ENCODE measurements around the gene SIRT7. TPM values are rescaled to one million over a fixed set of nuclear protein-coding genes. Genes with fewer than 3 reads are reported as not detected.

Gene SIRT7
- polyA plus RNA-seq, 1 donor, result 25.2 TPM

DNA sequence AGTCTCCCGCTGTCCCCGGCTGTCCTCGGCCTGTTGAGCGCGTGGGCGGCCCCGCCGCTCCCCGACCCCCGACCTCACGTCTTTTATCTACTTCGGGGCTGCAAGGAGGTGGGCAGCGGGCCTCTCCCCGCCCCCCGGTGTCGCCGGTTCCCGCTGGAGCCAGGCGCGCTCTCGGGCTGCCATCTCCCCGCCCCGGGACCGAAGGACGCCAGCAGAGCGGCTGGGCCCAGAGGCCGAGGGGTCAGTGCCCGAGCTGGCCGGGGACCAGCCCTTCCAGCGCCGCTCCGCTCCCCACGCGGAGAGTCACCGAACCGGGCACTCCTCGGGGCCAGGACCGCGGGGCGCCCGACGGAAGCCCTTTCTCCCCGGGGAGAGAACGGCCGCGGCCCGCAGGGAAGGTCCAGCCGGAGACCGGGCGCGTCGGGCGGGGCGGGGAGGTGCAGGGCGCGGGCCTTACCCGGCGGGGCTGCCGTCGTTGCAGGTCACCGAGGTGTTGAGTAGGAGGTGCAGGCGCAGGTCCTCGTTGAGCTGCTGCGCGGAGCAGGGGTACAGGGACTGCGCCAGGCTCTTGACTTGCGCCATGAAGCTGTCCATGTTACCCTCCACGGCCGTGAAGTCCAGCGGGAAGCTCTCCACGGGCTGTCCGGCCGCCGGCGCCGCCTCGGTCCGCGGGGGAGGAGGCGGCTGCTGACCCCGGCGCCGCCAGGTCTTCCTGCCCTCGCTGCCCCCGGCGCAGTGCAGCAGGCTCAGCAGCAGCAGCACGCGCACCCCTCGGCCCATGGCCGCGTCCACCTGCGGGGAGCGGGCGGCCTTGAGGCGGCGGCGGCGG lies 42.4 kb upstream of the SIRT7 start:
- H3K27ac ChIP-seq (ENCODE audit: low read length), result no peak overlapping the region
- H3K4me1 ChIP-seq (ENCODE audit: control insufficient read depth, insufficient read depth, low read length), result peaks cover 5% of the 10 kb centered on the region
- peak overlapping the region; percentile 21 for H3K4me3 ChIP-seq (ENCODE audit: low read length)
- no peaks in the 10 kb centered on the region for H3K36me3 ChIP-seq (ENCODE audit: control insufficient read depth, insufficient read depth, low read length)
- H3K27me3 ChIP-seq (ENCODE audit: control insufficient read depth, insufficient read depth, low read length), result peaks cover 67% of the 10 kb centered on the region
- H3K9me3 ChIP-seq (ENCODE audit: control insufficient read depth, low read depth, low read length), result peaks cover 8% of the 10 kb centered on the region
- no CpG with 5 or more reads among the region's 98 CpGs for whole genome bisulfite sequencing (ENCODE audit: insufficient coverage, low lambda C conversion rate)
- no peak for DNase-seq

DNA sequence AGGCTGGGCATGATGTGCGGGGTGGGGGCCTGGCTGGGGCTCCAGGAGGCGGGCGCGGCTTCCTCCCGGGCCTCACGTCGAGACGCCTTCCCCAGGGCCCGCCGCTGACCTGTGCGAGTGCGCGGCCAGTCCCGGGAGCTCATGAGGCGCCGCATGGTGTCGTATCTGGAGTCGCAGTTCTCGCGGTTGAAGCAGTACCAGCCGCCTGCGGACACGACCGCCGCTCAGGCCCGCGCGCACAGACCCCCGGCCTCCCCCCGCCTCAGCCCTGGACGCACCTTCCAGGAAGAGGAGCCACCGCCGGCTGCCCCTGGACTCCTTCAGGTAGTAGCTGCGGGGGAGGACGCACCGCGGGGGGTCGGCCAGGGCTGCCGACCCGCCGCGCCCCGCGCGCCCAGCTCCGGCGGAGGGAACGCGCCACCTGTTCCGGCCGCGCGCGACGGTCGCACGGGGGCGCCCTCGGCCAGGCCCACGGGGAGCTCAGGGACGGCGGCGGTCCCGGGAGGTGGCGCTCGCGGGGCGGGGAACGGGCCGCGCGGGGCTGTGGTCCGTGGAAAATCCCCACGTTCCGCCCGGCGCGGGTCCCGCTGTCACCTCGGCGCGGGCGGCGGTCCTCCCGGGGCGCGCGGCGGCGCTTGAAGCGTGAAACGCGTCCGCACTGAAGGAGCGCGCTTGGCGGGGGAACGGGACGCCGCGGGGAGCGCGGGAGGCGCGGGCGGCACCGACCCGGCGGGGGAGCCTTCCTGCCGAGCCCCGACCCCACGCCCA lies 41.6 kb upstream of the SIRT7 start:
- H3K9me3 ChIP-seq (ENCODE audit: control insufficient read depth, low read depth, low read length), result peaks cover 8% of the 10 kb centered on the region
- no CpG with 5 or more reads among the region's 112 CpGs for WGBS (ENCODE audit: insufficient coverage, low lambda C conversion rate)
- H3K4me1 ChIP-seq (ENCODE audit: control insufficient read depth, insufficient read depth, low read length), result peaks cover 5% of the 10 kb centered on the region
- DNase-seq, result peak in 1 of 2 donors; percentile 52
- H3K27ac ChIP-seq (ENCODE audit: low read length), result no peak overlapping the region
- no peaks in the 10 kb centered on the region for H3K36me3 ChIP-seq (ENCODE audit: control insufficient read depth, insufficient read depth, low read length)
- peak overlapping the region; percentile 24 for H3K4me3 ChIP-seq (ENCODE audit: low read length)
- peaks cover 62% of the 10 kb centered on the region for H3K27me3 ChIP-seq (ENCODE audit: control insufficient read depth, insufficient read depth, low read length)

DNA sequence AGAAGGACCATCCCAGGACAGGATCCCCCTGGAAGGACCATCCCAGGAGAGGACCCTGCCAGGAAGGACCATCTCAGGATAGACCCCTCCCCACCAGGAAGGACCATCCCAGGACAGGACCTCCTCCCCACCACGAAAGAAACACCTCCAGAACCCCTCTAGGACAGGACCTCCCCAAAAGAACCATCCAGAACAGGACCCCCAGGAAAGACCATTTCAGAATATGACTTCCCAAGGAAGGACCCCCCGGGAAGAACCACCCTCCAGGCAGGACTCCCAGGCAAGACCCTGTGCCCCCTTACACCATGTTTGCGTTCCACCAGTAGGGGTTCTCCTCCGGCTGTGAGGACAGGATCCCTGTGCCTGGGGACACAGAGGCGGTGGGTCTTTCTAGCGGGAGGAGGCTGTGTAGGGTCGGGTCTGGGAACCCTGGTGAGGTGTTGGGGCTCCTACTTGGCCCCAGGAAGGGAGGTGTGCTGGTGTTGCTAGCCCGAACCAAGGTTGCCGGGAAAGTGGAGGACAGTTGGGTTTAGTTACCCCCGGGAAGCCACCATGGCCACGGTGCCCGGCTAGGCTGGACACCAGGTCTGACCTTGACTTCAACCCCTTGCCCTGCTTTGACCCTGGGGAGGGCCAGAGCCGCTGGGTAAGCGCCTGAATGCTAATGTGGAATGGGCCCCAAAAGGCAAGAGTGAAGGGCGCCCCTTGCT lies 40.8 kb upstream of the SIRT7 start:
- H3K4me3 ChIP-seq (ENCODE audit: low read length), result no peak overlapping the region
- H3K4me1 ChIP-seq (ENCODE audit: control insufficient read depth, insufficient read depth, low read length), result peaks cover 5% of the 10 kb centered on the region
- WGBS (ENCODE audit: insufficient coverage, low lambda C conversion rate), result no CpG with 5 or more reads among the region's 15 CpGs
- H3K27ac ChIP-seq (ENCODE audit: low read length), result no peak overlapping the region
- DNase-seq, result no peak
- H3K27me3 ChIP-seq (ENCODE audit: control insufficient read depth, insufficient read depth, low read length), result peaks cover 54% of the 10 kb centered on the region
- peaks cover 8% of the 10 kb centered on the region for H3K9me3 ChIP-seq (ENCODE audit: control insufficient read depth, low read depth, low read length)
- H3K36me3 ChIP-seq (ENCODE audit: control insufficient read depth, insufficient read depth, low read length), result no peaks in the 10 kb centered on the region

DNA sequence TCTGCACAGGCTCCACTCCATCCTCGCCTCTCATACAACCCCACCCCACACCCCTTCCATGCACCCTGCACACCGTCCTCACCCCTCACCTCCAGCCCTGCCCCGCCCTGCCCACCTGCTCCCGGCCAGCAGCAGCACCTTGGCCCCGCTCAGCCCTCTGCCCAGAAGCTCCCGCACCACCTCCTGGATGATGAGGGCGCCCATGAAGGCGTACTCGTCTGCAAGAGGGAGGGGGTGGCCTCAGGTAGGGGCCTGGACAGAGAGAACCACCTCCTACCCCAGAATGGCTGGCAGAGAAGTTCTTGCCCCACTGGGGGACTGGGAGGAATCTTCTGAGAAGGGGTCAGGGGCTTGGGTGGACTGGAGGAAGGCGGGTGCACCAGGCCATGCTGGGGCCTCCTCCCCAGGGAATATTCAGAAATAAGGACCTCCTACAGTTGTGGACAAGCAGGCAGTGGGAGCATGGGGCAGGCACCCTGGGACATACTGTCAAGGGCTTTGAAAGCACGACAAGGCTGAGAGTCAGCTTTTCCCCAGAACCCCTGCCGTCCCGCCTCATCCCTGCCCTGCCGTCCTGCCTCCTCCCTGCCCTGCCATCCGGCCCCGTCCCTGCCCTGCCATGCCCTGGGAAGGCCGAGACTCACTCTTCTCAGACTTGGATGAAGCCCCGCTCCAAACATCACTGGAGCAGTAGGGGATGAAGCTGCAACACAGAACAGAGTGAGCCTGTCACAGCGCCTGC lies 39.9 kb upstream of the SIRT7 start:
- DNase-seq, result no peak
- Histone ChIP-seq H3K36me3 (ENCODE audit: control insufficient read depth, insufficient read depth, low read length) (no peaks in the 10 kb centered on the region), H3K9me3 (ENCODE audit: control insufficient read depth, low read depth, low read length) (peaks cover 8% of the 10 kb centered on the region), H3K4me3 (ENCODE audit: low read length) (no peak overlapping the region), H3K27me3 (ENCODE audit: control insufficient read depth, insufficient read depth, low read length) (peaks cover 48% of the 10 kb centered on the region), H3K27ac (ENCODE audit: low read length) (no peak overlapping the region), H3K4me1 (ENCODE audit: control insufficient read depth, insufficient read depth, low read length) (peaks cover 5% of the 10 kb centered on the region)
- no CpG with 5 or more reads among the region's 19 CpGs for WGBS (ENCODE audit: insufficient coverage, low lambda C conversion rate)

DNA sequence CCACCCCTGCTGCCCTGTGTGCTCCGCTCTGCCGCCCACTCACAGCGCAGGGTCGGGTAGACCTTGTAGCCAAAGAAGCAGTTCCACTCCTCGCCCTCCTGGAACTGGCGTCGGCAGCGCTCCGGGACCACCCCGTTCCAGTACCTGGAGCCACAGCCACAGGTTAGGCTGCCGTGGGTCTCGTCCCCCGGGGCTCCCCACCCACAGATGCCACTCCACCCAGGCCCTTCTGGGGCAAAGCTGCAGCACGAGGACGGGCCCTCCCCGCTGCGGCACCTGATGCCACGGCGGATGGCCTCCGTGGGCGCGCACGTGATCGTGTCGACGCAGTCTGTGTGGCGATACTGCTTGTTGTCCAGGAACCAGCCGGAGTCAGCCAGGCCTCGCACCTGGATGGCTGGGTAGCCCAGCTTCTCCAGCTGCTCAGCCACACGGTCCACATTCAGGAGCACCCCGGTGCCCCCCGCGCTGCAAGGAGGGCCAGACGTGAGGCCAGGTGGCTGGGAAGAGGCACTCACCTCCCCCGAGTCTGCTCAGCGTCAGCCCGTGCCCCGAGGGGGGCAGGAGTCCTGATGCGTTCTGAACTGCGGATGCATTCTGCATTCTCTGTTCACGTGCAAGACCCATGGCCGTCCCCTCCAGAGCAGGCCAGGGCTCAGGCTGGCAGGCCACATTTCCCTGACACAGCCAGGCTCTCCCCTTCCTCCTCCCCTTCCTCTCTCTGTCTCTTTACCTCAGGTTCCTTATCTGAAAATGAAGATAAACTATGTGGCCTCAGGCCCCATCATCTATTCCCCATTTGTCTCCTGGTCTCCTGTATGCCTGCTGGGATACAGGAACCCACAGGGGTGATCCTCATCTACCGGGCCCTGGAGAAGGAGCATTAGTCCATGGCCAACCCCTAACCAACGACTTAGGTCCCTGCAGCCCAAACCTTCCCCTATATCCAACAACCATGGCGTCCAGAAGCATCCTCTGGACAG lies 38.9 kb upstream of the SIRT7 start:
- Histone ChIP-seq H3K4me3 (ENCODE audit: low read length) (no peak overlapping the region), H3K27ac (ENCODE audit: low read length) (no peak overlapping the region), H3K27me3 (ENCODE audit: control insufficient read depth, insufficient read depth, low read length) (peaks cover 40% of the 10 kb centered on the region), H3K36me3 (ENCODE audit: control insufficient read depth, insufficient read depth, low read length) (no peaks in the 10 kb centered on the region), H3K4me1 (ENCODE audit: control insufficient read depth, insufficient read depth, low read length) (peaks cover 5% of the 10 kb centered on the region), H3K9me3 (ENCODE audit: control insufficient read depth, low read depth, low read length) (peaks cover 6% of the 10 kb centered on the region)
- DNase-seq, result no peak
- no CpG with 5 or more reads among the region's 45 CpGs for WGBS (ENCODE audit: insufficient coverage, low lambda C conversion rate)

DNA sequence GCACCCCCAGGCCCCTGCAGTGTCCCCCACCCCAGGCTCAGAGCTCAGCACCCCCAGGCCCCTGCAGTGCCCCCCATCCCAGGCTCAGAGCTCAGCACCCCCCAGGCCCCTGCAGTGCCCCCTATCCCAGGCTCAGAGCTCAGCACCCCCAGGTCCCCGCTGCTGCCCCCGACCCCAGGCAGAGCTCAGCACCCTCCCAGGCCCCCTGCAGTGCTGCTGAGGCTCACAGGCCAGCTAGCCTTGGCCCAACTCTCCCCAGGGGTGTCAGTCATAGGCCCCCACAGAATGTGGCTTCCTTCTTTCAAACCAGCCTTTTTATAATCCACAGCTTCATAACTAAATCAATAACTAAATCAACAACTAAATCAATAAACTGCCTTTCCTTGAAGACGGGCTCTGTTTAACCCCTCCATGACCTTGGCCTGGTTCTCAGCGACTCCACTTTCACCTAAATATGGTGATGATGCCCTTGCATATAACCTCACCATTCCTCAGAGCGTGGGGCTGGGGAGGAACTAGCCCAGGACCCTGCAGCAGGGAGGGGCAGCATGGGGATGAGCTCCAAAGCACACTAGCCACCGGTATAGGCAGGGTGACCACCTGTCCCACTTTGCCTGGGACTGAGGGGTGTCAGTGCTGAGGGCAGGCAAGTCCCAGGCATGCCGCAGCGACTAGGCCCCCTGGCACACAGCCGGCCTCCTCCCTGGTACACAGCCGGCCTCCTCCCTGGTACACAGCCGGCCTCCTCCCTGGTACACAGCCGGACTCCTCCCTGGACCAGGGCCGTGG lies 38.0 kb upstream of the SIRT7 start:
- Histone ChIP-seq H3K9me3 (ENCODE audit: control insufficient read depth, low read depth, low read length) (peaks cover 6% of the 10 kb centered on the region), H3K27me3 (ENCODE audit: control insufficient read depth, insufficient read depth, low read length) (peaks cover 35% of the 10 kb centered on the region), H3K36me3 (ENCODE audit: control insufficient read depth, insufficient read depth, low read length) (no peaks in the 10 kb centered on the region), H3K27ac (ENCODE audit: low read length) (no peak overlapping the region), H3K4me1 (ENCODE audit: control insufficient read depth, insufficient read depth, low read length) (peaks cover 5% of the 10 kb centered on the region), H3K4me3 (ENCODE audit: low read length) (no peak overlapping the region)
- no CpG with 5 or more reads among the region's 13 CpGs for WGBS (ENCODE audit: insufficient coverage, low lambda C conversion rate)
- no peak for DNase-seq

DNA sequence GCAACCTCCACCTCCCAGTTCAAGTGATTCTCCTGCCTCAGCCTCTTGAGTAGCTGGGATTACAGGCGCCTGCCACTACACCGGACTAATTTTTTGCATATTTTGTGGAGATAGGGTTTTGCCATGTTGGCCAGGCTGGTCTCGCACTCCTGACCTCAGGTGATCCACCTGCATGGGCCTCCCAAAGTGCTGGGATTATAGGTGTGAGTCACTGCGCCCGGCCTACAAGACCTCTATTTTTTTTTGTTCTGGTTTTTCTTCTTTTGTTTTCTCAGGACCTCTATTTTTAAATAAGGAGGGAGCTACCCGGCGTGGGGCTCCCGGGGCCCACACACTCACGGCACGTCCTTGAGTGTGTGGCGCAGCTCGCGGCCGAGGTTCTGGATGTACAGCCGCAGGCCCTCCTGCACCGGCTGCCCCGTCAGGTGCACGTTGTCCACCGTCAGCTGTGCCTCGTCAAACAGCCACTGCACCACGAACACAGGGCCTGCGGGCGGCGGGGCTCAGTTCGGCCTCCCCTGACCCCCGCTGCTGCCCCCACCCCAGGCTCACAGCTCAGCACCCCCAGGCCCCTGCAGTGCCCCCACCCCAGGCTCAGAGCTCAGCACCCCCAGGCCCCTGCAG lies 37.2 kb upstream of the SIRT7 start:
- Histone ChIP-seq H3K27ac (ENCODE audit: low read length) (no peak overlapping the region), H3K4me3 (ENCODE audit: low read length) (no peak overlapping the region), H3K36me3 (ENCODE audit: control insufficient read depth, insufficient read depth, low read length) (no peaks in the 10 kb centered on the region), H3K27me3 (ENCODE audit: control insufficient read depth, insufficient read depth, low read length) (peaks cover 31% of the 10 kb centered on the region), H3K9me3 (ENCODE audit: control insufficient read depth, low read depth, low read length) (peaks cover 6% of the 10 kb centered on the region), H3K4me1 (ENCODE audit: control insufficient read depth, insufficient read depth, low read length) (peaks cover 5% of the 10 kb centered on the region)
- no peak for DNase-seq
- no CpG with 5 or more reads among the region's 26 CpGs for WGBS (ENCODE audit: insufficient coverage, low lambda C conversion rate)

DNA sequence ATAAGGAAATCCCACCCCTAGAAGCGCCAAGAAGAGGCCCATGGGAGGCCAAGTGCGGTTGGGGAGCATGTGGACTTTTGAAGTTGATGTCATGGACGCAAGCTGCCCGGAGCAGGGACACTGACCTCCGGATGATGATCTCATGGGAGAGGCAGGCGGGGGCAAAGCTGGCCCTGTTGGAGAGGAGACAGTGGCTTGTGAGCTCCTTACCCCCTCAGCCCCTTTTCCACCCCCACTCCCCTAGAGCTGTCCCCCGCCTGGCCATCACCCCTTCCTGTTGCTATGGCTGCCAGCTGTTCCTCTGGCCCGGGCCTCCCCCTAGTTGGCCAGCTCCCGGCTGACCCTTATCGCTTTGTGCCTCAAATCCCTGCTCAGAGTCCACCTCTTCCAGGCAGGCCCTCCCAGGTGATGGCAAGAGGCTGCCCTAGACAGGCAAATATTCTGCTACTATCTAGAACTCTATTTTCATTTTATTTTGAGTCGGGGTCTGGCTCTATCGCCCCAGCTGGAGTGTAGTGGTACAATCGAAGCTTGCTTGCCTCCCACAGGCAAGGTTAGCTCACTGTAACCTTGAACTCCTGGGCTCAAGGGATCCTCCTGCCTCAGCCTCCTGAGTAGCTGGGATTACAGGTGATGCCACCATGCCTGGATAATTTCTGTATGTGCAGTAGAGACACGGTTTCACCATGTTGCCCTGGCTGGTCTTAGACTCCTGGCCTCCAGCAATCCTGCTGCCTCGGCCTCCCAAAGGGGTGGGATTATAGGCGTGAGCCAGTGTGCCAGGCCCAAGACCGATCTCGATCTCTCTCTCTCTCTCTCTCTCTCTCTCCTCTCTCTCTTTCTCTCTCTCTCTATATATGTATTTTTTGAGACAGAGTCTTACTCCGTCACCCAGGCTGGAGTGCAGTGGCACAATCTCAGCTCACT lies 36.4 kb upstream of the SIRT7 start:
- peaks cover 5% of the 10 kb centered on the region for H3K9me3 ChIP-seq (ENCODE audit: control insufficient read depth, low read depth, low read length)
- H3K4me1 ChIP-seq (ENCODE audit: control insufficient read depth, insufficient read depth, low read length), result peaks cover 5% of the 10 kb centered on the region
- H3K36me3 ChIP-seq (ENCODE audit: control insufficient read depth, insufficient read depth, low read length), result no peaks in the 10 kb centered on the region
- no peak overlapping the region for H3K27ac ChIP-seq (ENCODE audit: low read length)
- no peak for DNase-seq
- 100% methylated on average over 2 of the region's 19 CpGs for WGBS (ENCODE audit: insufficient coverage, low lambda C conversion rate)
- no peak overlapping the region for H3K4me3 ChIP-seq (ENCODE audit: low read length)
- peaks cover 26% of the 10 kb centered on the region for H3K27me3 ChIP-seq (ENCODE audit: control insufficient read depth, insufficient read depth, low read length)
